Vagina (tissue), 2 donors: ENCODE measurements around the gene ZBTB47. TPM values are rescaled to one million over a fixed set of nuclear protein-coding genes. Genes with fewer than 3 reads are reported as not detected.

Experiments used
- DNase-seq, 2 donors: peaks; one replicate each; pipeline ENCODE4 v3.0.0-alpha.2; 2017; ENCODE audit errors: extremely low spot score in 2 of 2
- H3K27ac ChIP-seq: fragments of 200-600 bp; sonication (generic); one replicate; pipeline ENCODE4 v1.5.1; 2019
- H3K27me3 ChIP-seq: fragments of 200-600 bp; sonication (generic); one replicate; pipeline ENCODE4 v1.5.1; 2019
- H3K36me3 ChIP-seq, 2 donors: fragments of 200-600 bp; sonication (generic); one replicate each; pipeline ENCODE4 v1.5.1; 2017 to 2019
- H3K4me1 ChIP-seq: fragments of 200-600 bp; sonication (generic); one replicate; pipeline ENCODE4 v1.5.1; 2019
- H3K4me3 ChIP-seq, 2 donors: fragments of 200-600 bp; sonication (generic); 1 replicate in 1 of 2; 2 replicates in 1 of 2; pipeline ENCODE4 v1.5.1; 2016 to 2019
- H3K9me3 ChIP-seq: fragments of 200-600 bp; sonication (generic); one replicate; pipeline ENCODE4 v1.5.1; 2019
- CTCF ChIP-seq, 3 experiments: fragments of 450-650 bp in 2 of 3; fragments of 200-600 bp in 1 of 3; sonication (generic) in 1 of 3; IDR thresholded peaks; one replicate each; pipeline ENCODE4 v1.5.1; 2017 to 2019; ENCODE audit warnings: antibody characterized with exemption in 3 of 3, mild to moderate bottlenecking in 2 of 3, moderate library complexity in 2 of 3
- POLR2A ChIP-seq, 2 donors: fragments of 450-650 bp; IDR thresholded peaks; one replicate each; pipeline ENCODE4 v1.6.1; 2017; ENCODE audit warnings: antibody characterized with exemption in 2 of 2, mild to moderate bottlenecking in 2 of 2, moderate library complexity in 2 of 2
- POLR2AphosphoS5 ChIP-seq, 2 donors: sonication (generic); formaldehyde crosslinking; IDR thresholded peaks; one replicate each; pipeline ENCODE4 v1.9.0; 2017; ENCODE audit warnings: antibody characterized with exemption in 2 of 2, mild to moderate bottlenecking in 2 of 2, low read depth in 1 of 2; ENCODE audit not compliant: insufficient read depth in 1 of 2
- intact Hi-C: fragments of 100-400 bp; cut with DNase I; formaldehyde crosslinking; loops from one replicate; pipeline ENCODE4 v1.15.1; 2023
- total RNA-seq: library from RNA; depleted of rRNA; stranded (reverse); fragments of >200 nt; gene quantifications from one replicate; pipeline ENCODE4 v1.2.3, GENCODE V29; 2016

ZBTB47 gene
- total RNA-seq, 1 donor from 2014 or later, result 47.9 TPM

GRCh38 chr3:42680806-42681205, 27.3 kb downstream of the ZBTB47 start:
- Histone ChIP-seq H3K27ac (no peak overlapping the region), H3K27me3 (no peaks in the 10 kb centered on the region), H3K4me3 (no peak overlapping the region), H3K4me1 (peaks cover 25% of the 10 kb centered on the region), H3K36me3 (no peaks in the 10 kb centered on the region), H3K9me3 (no peaks in the 10 kb centered on the region)
- TF ChIP-seq CTCF (IDR thresholded peaks at IDR 0.05) (no peak), POLR2AphosphoS5 (IDR thresholded peaks at IDR 0.05; ENCODE audit: insufficient read depth in 1 of 2, low read depth in 1 of 2) (no peak), POLR2A (IDR thresholded peaks at IDR 0.05) (no peak)
- intact Hi-C loops, result no loop called here
- DNase-seq, result no peak

- peaks cover 30% of the 10 kb centered on the region for H3K4me1 ChIP-seq
- no peaks in the 10 kb centered on the region for H3K36me3 ChIP-seq
- H3K27ac ChIP-seq, result no peak overlapping the region
- DNase-seq, result no peak
- H3K4me3 ChIP-seq, result no peak overlapping the region
- intact Hi-C loops, result no loop called here
- no peaks in the 10 kb centered on the region for H3K9me3 ChIP-seq
- no peaks in the 10 kb centered on the region for H3K27me3 ChIP-seq
- TF ChIP-seq POLR2A (IDR thresholded peaks at IDR 0.05), result no peak
- no peak for TF ChIP-seq POLR2AphosphoS5 (IDR thresholded peaks at IDR 0.05; ENCODE audit: insufficient read depth in 1 of 2, low read depth in 1 of 2)
- TF ChIP-seq CTCF (IDR thresholded peaks at IDR 0.05), result no peak
Observed at GRCh38 chr3:42681361-42682038, 28.0 kb downstream of the ZBTB47 start.

DNA sequence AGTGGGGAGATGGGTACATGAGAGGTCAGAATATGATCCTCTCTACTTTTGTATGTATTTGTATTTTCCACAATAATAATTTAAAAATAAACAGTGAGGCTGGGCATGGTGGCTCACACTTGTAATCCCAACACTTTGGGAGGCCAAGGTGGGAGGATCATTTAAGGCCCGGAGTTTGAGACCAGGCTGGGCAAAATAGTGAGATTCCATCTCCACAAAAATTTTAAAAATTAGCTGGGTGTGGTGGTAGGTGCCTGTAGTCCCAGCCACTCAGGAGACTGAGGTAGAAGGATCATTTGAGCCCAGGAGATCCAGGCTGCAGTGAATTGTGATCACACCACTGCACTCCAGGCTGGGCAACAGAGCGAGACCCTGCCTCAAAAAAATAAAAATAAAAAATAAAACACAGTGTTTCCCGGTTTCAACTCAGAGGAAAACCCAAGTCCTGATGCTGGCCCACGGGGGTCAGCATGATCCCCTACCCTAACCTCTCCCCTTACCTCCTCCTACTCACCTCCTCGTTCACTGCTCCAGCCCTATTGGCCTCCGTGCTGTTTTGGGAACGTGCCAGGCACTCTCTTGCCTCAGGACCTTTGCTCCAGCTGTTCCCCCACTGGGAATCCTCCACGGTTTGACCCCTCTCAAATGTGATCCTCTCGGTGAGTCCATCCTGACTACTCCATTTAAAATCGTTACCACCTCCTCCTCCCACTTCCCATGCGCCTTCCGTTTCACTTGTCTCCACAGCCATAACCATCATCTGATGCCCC, 29.0 kb downstream of the ZBTB47 start:
- Histone ChIP-seq H3K4me1 (peaks cover 30% of the 10 kb centered on the region), H3K9me3 (no peaks in the 10 kb centered on the region), H3K27me3 (no peaks in the 10 kb centered on the region), H3K27ac (peak overlapping the region; percentile 77), H3K36me3 (no peaks in the 10 kb centered on the region), H3K4me3 (no peak overlapping the region)
- intact Hi-C loops, result no loop called here
- TF ChIP-seq CTCF (IDR thresholded peaks at IDR 0.05), result no peak
- TF ChIP-seq POLR2A (IDR thresholded peaks at IDR 0.05), result no peak
- TF ChIP-seq POLR2AphosphoS5 (IDR thresholded peaks at IDR 0.05; ENCODE audit: insufficient read depth in 1 of 2, low read depth in 1 of 2), result no peak
- no peak for DNase-seq

GRCh38 chr3:42683875-42684598, 30.5 kb downstream of the ZBTB47 start:
- intact Hi-C loops, result no loop called here
- H3K36me3 ChIP-seq, result no peaks in the 10 kb centered on the region
- peak in 1 of 2 donors; percentile 42 for TF ChIP-seq POLR2AphosphoS5 (IDR thresholded peaks at IDR 0.05; ENCODE audit: insufficient read depth in 1 of 2, low read depth in 1 of 2)
- TF ChIP-seq CTCF (IDR thresholded peaks at IDR 0.05), result no peak
- TF ChIP-seq POLR2A (IDR thresholded peaks at IDR 0.05), result no peak

More at GRCh38 chr3:42683875-42684598, 30.5 kb downstream of the ZBTB47 start:
- no peak overlapping the region for H3K4me3 ChIP-seq
- H3K4me1 ChIP-seq, result peaks cover 30% of the 10 kb centered on the region
- no peaks in the 10 kb centered on the region for H3K9me3 ChIP-seq
- H3K27ac ChIP-seq, result peak overlapping the region; percentile 77
- H3K27me3 ChIP-seq, result no peaks in the 10 kb centered on the region
- peak in 1 of 2 donors; percentile 97 for DNase-seq
